SH-SY5Y (cell line): ENCODE measurements around the gene SKAP2.

Experiments used
- GATA2 ChIP-seq: IDR thresholded peaks from 2 replicates; pipeline ENCODE4 v1.6.1; 2011; ENCODE audit warnings: mild to moderate bottlenecking, low read depth, low read length
- GATA3 ChIP-seq: IDR thresholded peaks from 2 replicates; pipeline ENCODE4 v1.6.1; 2011; ENCODE audit warnings: low read depth, mild to moderate bottlenecking, low read length, moderate library complexity

- no peak for TF ChIP-seq GATA2
- no peak for TF ChIP-seq GATA3
These were observed 222.0 kb downstream of the SKAP2 start for GRCh38 chr7:26642416-26642815.
